NCI-H146 (cell line): ENCODE data around the gene MCTP2.

Experiments used
- DNase-seq: peaks from one replicate; lab custom pipeline; 2025; lab: John Stamatoyannopoulos, UW

Gene MCTP2

GRCh38 chr15:94263341-94264273, 32.2 kb downstream of the MCTP2 start:
- DNase-seq, result no peak

- no peak for DNase-seq
Observed at GRCh38 chr15:94265009-94265408, 33.6 kb downstream of the MCTP2 start.

GRCh38 chr15:94265982-94266381, 34.6 kb downstream of the MCTP2 start:
- no peak for DNase-seq

GRCh38 chr15:94266789-94267188, 35.4 kb downstream of the MCTP2 start:
- no peak for DNase-seq

DNA sequence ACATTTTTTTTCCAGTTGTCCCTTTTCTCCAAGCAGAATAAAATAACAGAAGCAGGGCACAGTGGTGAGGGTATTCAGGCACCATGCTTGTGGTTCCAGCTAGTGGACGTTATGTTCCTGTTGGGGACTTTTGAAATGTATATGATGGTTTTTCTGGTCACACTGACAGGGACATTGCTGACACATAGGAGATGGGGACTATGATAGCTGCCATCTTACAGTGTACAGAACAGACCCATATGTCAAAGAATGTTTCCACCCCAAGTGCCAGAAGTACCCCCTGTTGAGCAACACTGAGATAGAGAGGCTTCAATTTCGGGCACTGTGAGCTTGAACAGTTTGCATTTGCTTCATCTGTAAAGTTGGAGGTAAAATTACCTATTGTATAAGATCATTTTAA, 38.6 kb downstream of the MCTP2 start:
- no peak for DNase-seq

GRCh38 chr15:94270570-94270969, 39.2 kb downstream of the MCTP2 start:
- no peak for DNase-seq

GRCh38 chr15:94272251-94272898, 41.0 kb downstream of the MCTP2 start:
- DNase-seq, result no peak

DNA sequence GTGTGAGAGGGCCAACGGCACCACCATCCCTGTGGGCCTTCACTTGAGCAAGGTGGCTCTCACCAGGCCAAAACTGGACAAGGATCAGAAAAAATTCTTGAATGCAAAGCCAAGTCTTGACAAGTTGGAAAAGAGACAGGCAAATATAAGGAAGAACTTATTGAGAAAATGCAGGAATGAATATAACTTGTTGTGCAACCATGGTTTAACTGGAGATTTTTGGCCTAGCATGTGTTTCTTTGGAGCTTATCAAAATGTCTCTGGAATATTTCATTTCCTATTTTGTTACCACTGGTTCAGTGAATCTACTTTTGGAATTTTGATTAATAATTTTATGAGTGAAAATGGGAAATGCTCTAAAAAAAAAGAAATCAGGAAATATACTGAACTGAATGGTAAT, 42.5 kb downstream of the MCTP2 start:
- no peak for DNase-seq

DNA sequence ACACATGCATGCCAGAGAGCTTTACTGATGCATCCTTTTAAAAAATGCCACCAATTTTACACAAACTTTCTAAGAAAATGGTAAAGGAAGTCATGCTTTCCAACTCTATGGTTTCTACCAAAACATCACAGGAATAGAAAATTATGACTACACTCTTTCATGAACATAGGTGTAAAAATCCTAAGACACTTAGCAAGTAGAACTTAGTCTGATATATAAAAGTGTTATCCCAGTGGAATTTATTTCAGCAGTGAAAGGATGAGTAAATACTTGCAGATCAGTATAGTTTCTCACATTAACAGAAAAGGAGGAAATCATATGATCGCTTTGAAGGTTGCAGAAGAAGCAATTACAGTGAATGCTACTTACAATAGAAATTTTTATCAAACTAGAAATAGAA, 43.4 kb downstream of the MCTP2 start:
- DNase-seq, result no peak

- no peak for DNase-seq
Observed at GRCh38 chr15:94277485-94277884, 46.1 kb downstream of the MCTP2 start.

DNA sequence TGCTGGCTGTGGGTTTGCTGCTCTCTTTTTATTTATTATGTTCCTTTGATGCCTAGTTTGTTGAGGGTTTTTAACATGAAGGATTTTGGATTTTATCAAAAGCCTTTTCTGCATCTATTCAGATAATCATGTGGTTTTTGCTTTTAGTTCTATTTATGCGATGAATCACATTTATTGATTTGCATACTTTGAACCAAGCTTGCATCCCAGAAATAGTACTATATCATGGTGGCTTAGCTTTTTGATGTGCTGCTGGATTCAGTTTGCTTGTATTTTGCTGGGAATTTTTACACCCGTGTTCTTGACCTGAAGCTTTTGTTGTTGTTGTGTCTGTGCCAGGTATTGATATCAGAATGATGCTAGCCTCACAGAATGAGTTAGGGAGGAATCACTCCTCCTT, 48.4 kb downstream of the MCTP2 start:
- no peak for DNase-seq

- DNase-seq, result no peak
Observed at GRCh38 chr15:94280301-94280700, 48.9 kb downstream of the MCTP2 start.

- DNase-seq, result no peak
Observed at GRCh38 chr15:94282269-94283250, 51.2 kb downstream of the MCTP2 start.

DNA sequence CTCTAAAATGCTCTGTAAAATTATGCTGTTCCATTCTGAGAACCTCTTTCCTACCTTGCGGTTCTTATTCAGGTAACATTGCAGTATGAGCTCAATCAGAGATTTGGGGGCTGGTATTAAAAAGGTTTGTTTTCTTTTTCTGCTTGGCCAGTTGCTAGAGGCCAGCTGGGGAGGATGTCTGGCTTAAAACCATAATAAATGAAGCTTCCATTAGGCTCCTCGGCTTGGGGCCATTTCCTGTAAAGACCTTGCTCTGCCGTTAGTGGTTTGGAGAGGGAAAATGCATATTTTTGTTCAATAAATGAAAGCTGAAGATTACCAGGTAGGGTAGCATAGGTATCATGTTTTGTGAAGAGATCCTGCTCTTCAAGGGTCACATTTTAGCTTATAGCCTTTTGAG, 55.2 kb downstream of the MCTP2 start:
- DNase-seq, result no peak

- no peak for DNase-seq
Observed at GRCh38 chr15:94287794-94288246, 56.5 kb downstream of the MCTP2 start.

- no peak for DNase-seq
Observed at GRCh38 chr15:94290730-94291129, 59.4 kb downstream of the MCTP2 start.

DNA sequence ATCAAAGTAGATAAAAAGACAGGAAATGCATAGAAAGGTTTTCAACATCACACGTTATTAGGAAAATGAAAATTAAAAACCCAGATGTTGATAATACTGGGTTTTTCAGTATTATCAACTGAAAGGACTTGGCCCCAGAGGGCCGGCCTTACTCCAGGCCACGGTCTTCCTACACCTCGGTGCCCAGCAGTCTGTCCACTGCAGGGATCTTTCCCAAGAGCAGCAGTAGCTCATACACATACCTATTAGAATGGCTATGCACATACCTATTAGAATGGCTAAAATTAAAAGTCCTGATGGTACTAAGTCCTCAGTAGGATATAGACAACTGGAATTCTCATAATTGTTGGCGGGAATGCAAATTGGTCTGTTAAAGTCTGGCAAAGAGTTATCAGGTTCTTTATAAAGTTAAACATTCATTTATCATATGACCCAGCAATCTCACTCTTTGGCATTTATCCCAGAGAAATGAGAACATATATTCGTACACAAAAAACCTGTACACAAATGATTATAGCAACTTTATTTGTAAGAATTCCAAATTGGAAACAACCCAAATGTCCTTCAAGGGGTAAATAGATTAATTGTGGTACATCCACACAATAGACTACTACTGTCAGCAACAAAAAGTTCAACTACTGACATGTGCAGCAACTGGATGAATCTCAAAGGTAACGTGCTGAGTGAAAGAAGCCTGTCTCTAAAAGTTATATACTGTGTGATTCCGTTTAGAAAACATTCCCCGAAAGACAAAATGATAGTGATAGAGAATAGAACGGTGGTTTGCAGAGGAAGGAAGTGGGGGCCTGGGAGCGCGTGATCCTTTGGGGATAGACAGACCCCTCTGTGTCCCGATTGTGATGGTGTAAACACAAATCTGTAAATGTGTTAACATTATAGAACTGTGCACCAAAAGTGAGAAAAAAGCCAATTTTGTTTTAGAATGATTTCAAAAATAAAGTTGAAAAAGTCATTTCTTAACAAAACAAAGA, 62.3 kb downstream of the MCTP2 start:
- no peak for DNase-seq

- no peak for DNase-seq
Observed at GRCh38 chr15:94294556-94294955, 63.2 kb downstream of the MCTP2 start.

- DNase-seq, result no peak
Observed at GRCh38 chr15:94295275-94295674, 63.9 kb downstream of the MCTP2 start.

GRCh38 chr15:94296717-94297116, 65.4 kb downstream of the MCTP2 start:
- DNase-seq, result no peak

DNA sequence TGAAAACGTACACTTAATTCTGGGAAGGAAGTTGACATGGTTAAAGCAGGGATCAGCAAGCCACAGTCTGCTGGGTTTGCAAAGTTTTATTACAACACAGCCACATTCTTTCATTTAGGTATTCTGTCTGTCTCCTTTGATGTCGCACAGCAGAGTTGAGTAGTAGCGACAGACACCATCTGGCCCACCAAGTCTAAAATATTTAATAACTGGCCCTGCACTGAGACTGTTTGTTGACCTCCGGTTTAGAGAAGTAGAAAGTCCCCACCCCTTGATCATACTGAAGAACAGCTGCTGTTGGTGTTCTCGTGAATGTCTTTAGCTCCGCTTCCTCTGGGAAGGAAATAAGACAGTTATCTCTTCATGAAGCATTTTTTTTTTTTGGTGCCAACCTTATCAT, 66.2 kb downstream of the MCTP2 start:
- DNase-seq, result no peak
